H9 (cell line): ENCODE data around the gene PODNL1. TPM values are rescaled to one million over a fixed set of nuclear protein-coding genes. Genes with fewer than 3 reads are reported as not detected.

ENCODE experiments used
- DNase-seq: peaks from one replicate; pipeline ENCODE4 v3.0.0-alpha.2; 2017
- H2AFZ ChIP-seq: one replicate; pipeline ENCODE4 v1.6.1; 2013; ENCODE audit warnings: mild to moderate bottlenecking, low read length, control low read depth, moderate library complexity
- H2AK5ac ChIP-seq: 2 replicates; pipeline ENCODE4 v1.6.1; 2013; ENCODE audit warnings: low read length, control low read depth, mixed read lengths; ENCODE audit not compliant: insufficient read length
- H2BK120ac ChIP-seq: one replicate; pipeline ENCODE4 v1.6.1; 2013; ENCODE audit warnings: low read depth, mild to moderate bottlenecking, low read length, control low read depth, inconsistent platforms; ENCODE audit not compliant: poor library complexity, severe bottlenecking
- H2BK12ac ChIP-seq: 2 replicates; pipeline ENCODE4 v1.6.1; 2013; ENCODE audit warnings: low read length, control low read depth, mixed read lengths, low read depth; ENCODE audit not compliant: insufficient read length
- H2BK15ac ChIP-seq: 2 replicates; pipeline ENCODE4 v1.6.1; 2013; ENCODE audit warnings: low read depth, low read length, control low read depth
- H2BK20ac ChIP-seq: one replicate; pipeline ENCODE4 v1.6.1; 2013; ENCODE audit warnings: low read depth, mild to moderate bottlenecking, low read length, control low read depth, inconsistent platforms; ENCODE audit not compliant: poor library complexity, severe bottlenecking
- H2BK5ac ChIP-seq: 2 replicates; pipeline ENCODE4 v1.6.1; 2013; ENCODE audit warnings: low read length, control low read depth, mixed read lengths; ENCODE audit not compliant: insufficient read length
- H3K14ac ChIP-seq: 2 replicates; pipeline ENCODE4 v1.6.1; 2013; ENCODE audit warnings: low read length, control low read depth; ENCODE audit not compliant: insufficient read depth
- H3K18ac ChIP-seq: 2 replicates; pipeline ENCODE4 v1.6.1; 2013; ENCODE audit warnings: low read depth, mild to moderate bottlenecking, mixed read lengths, low read length, control low read depth; ENCODE audit not compliant: insufficient read length
- H3K23ac ChIP-seq: 2 replicates; pipeline ENCODE4 v1.6.1; 2013; ENCODE audit warnings: low read length, control low read depth, mixed read lengths, low read depth; ENCODE audit not compliant: insufficient read length
- H3K23me2 ChIP-seq: 2 replicates; pipeline ENCODE4 v1.6.1; 2013; ENCODE audit warnings: low read depth, mild to moderate bottlenecking, mixed read lengths, low read length, control low read depth; ENCODE audit not compliant: insufficient read length, poor library complexity, severe bottlenecking
- H3K27ac ChIP-seq: 2 replicates; pipeline ENCODE4 v1.5.1; 2013; ENCODE audit warnings: low read length, control low read depth, mixed read lengths, low read depth; ENCODE audit not compliant: insufficient read length
- H3K27me3 ChIP-seq: 2 replicates; pipeline ENCODE4 v1.6.1; 2013; ENCODE audit warnings: low read length, control low read depth, inconsistent platforms; ENCODE audit not compliant: insufficient read depth
- H3K4ac ChIP-seq: 2 replicates; pipeline ENCODE4 v1.6.1; 2013; ENCODE audit warnings: low read depth, mild to moderate bottlenecking, control low read depth, inconsistent platforms, low read length, moderate library complexity
- H3K4me1 ChIP-seq: 2 replicates; pipeline ENCODE4 v1.6.1; 2013; ENCODE audit warnings: low read length, control low read depth, inconsistent platforms; ENCODE audit not compliant: insufficient read depth
- H3K4me2 ChIP-seq: 2 replicates; pipeline ENCODE4 v1.6.1; 2013; ENCODE audit warnings: low read length, control low read depth, mixed read lengths; ENCODE audit not compliant: insufficient read length, insufficient read depth
- H3K56ac ChIP-seq: 2 replicates; pipeline ENCODE4 v1.6.1; 2013; ENCODE audit warnings: low read depth, mild to moderate bottlenecking, mixed read lengths, low read length, control low read depth; ENCODE audit not compliant: insufficient read length
- H3K79me1 ChIP-seq: 2 replicates; pipeline ENCODE4 v1.6.1; 2013; ENCODE audit warnings: low read depth, mild to moderate bottlenecking, moderate library complexity, low read length, control low read depth, inconsistent platforms; ENCODE audit not compliant: insufficient read depth, poor library complexity, severe bottlenecking
- H3K79me2 ChIP-seq: 2 replicates; pipeline ENCODE4 v1.6.1; 2013; ENCODE audit warnings: low read length, control low read depth, inconsistent platforms; ENCODE audit not compliant: insufficient read depth
- H3K9ac ChIP-seq: 2 replicates; pipeline ENCODE4 v1.6.1; 2013; ENCODE audit warnings: low read length, control low read depth, mixed read lengths; ENCODE audit not compliant: insufficient read length; ENCODE audit errors: extremely low read depth
- H3K9me3 ChIP-seq: one replicate; pipeline ENCODE4 v1.6.1; 2013; ENCODE audit warnings: low read depth, low read length, inconsistent platforms; ENCODE audit not compliant: control insufficient read depth
- H3T11ph ChIP-seq: one replicate; pipeline ENCODE4 v1.6.1; 2013; ENCODE audit warnings: mild to moderate bottlenecking, low read length, control low read depth, inconsistent platforms
- H4K20me1 ChIP-seq: one replicate; pipeline ENCODE4 v1.6.1; 2013; ENCODE audit not compliant: control insufficient read depth, insufficient read length, insufficient read depth
- H4K5ac ChIP-seq: 2 replicates; pipeline ENCODE4 v1.6.1; 2013; ENCODE audit warnings: low read depth, mild to moderate bottlenecking, mixed read lengths, low read length, control low read depth; ENCODE audit not compliant: insufficient read length
- H4K8ac ChIP-seq: replicated peaks from 2 replicates; pipeline ENCODE4 v1.6.1; 2013; ENCODE audit warnings: low read length, control low read depth, mixed read lengths, low read depth; ENCODE audit not compliant: insufficient read length
- H4K91ac ChIP-seq: 2 replicates; pipeline ENCODE4 v1.6.1; 2013; ENCODE audit warnings: low read depth, mild to moderate bottlenecking, moderate library complexity, mixed read lengths, low read length, control low read depth; ENCODE audit not compliant: insufficient read length
- H3K27ac Mint-ChIP-seq, 3 experiments: 2 replicates in 2 of 3; 3 replicates in 1 of 3; pipeline ENCODE4 v1.8.0; 2020 to 2021; ENCODE audit warnings: mixed read lengths in 3 of 3, mild to moderate bottlenecking in 1 of 3, moderate library complexity in 1 of 3
- H3K27me3 Mint-ChIP-seq: 2 replicates; pipeline ENCODE4 v1.8.0; 2021; ENCODE audit warnings: low read depth, mild to moderate bottlenecking, moderate library complexity, mixed read lengths
- H3K36me3 Mint-ChIP-seq, 3 experiments: 2 replicates in 2 of 3; 3 replicates in 1 of 3; pipeline ENCODE4 v1.8.0; 2020 to 2021; ENCODE audit warnings: low read depth in 3 of 3, mixed read lengths in 3 of 3; ENCODE audit not compliant: insufficient read depth in 1 of 3
- H3K4me1 Mint-ChIP-seq, 2 experiments: 2 replicates each; pipeline ENCODE4 v1.8.0; 2020; ENCODE audit warnings: mixed read lengths in 2 of 2
- H3K4me3 Mint-ChIP-seq, 2 experiments: 2 replicates in 1 of 2; 3 replicates in 1 of 2; pipeline ENCODE4 v1.8.0; 2020 to 2021; ENCODE audit warnings: mild to moderate bottlenecking in 2 of 2, mixed read lengths in 2 of 2, moderate library complexity in 1 of 2
- H3K9me3 Mint-ChIP-seq, 2 experiments: 2 replicates in 1 of 2; 3 replicates in 1 of 2; pipeline ENCODE4 v1.8.0; 2020; ENCODE audit warnings: mild to moderate bottlenecking in 2 of 2, mixed read lengths in 2 of 2, moderate library complexity in 1 of 2
- WGBS: extraction: QIAGEN DNeasy Blood & Tissue Kit; methylation state at CpG from one replicate; pipeline ENCODE4 v1.1.7; 2013; ENCODE audit warnings: missing lambda C conversion rate, low lambda C conversion rate, mixed read lengths; ENCODE audit not compliant: insufficient read length; ENCODE audit errors: extremely low coverage; 5-methylcytosine and 5-hydroxymethylcytosine counted together
- total RNA-seq: library from RNA; stranded (reverse); gene quantifications from 2 replicates; pipeline ENCODE4 v1.2.1, GENCODE V29; 2021
- TF ChIP-seq, protein P1 (sequence below): fragments of 200-600 bp; sonication (generic); conservative IDR thresholded peaks from 3 replicates; pipeline ENCODE4 v1.8.0; 2021; ENCODE audit warnings: antibody characterized with exemption, mild to moderate bottlenecking

The PODNL1 gene
- total RNA-seq, 1 experiment from 2014 or later, result 0.68 TPM

DNA sequence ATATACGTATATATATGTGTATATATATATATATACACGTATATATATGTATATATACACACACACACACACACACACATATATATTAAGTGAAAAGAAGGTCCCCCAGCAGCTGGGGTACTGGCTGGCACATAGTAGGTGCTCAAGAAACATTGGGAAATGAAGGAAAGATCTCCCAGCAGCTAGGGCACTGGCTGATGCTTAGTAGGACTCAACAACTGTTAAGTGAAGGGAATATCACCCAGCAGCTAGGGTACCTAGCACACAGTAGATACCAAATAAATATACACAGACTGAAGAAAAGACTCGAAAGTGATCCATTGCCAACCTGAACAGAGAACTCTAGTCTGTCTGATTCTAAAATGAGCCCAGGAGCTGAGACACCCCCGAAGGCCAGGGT lies 12.2 kb downstream of the PODNL1 start:
- H4K5ac ChIP-seq, result no peak overlapping the region
- Mint-ChIP-seq H3K4me1 (no peaks in the 10 kb centered on the region), H3K27ac (no peak overlapping the region), H3K36me3 (peaks cover 37 to 67% (median 60%) of the 10 kb centered on the region in 3 experiments), H3K4me3 (no peak overlapping the region), H3K27me3 (no peaks in the 10 kb centered on the region), H3K9me3 (peaks cover 2 to 6% of the 10 kb centered on the region in 2 experiments; a peak in 4 of 5 replicates)
- no peak for DNase-seq
- H2BK5ac ChIP-seq, result no peak overlapping the region
- H3K9ac ChIP-seq, result no peak overlapping the region
- H3K27me3 ChIP-seq, result no peaks in the 10 kb centered on the region
- H2BK12ac ChIP-seq, result no peak overlapping the region
- H3K56ac ChIP-seq, result no peak overlapping the region
- no peaks in the 10 kb centered on the region for H3K23me2 ChIP-seq
- H3K79me1 ChIP-seq, result no peaks in the 10 kb centered on the region
- no peak overlapping the region for H4K8ac ChIP-seq
- no peak overlapping the region for H2AFZ ChIP-seq
- H3K23ac ChIP-seq, result no peak overlapping the region
- H3K4ac ChIP-seq, result no peak overlapping the region
- no peak overlapping the region for H4K91ac ChIP-seq
- no peak overlapping the region for H3K14ac ChIP-seq
- no peak overlapping the region for H2BK15ac ChIP-seq
- no peaks in the 10 kb centered on the region; the same call in 1 of the 2 replicates for H3K4me1 ChIP-seq
- no peak overlapping the region for H2AK5ac ChIP-seq
- no peak overlapping the region for H3K27ac ChIP-seq
- TF ChIP-seq, protein P1, sequence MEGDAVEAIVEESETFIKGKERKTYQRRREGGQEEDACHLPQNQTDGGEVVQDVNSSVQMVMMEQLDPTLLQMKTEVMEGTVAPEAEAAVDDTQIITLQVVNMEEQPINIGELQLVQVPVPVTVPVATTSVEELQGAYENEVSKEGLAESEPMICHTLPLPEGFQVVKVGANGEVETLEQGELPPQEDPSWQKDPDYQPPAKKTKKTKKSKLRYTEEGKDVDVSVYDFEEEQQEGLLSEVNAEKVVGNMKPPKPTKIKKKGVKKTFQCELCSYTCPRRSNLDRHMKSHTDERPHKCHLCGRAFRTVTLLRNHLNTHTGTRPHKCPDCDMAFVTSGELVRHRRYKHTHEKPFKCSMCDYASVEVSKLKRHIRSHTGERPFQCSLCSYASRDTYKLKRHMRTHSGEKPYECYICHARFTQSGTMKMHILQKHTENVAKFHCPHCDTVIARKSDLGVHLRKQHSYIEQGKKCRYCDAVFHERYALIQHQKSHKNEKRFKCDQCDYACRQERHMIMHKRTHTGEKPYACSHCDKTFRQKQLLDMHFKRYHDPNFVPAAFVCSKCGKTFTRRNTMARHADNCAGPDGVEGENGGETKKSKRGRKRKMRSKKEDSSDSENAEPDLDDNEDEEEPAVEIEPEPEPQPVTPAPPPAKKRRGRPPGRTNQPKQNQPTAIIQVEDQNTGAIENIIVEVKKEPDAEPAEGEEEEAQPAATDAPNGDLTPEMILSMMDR, result no peak
- peaks cover under 1% of the 10 kb centered on the region for H3K9me3 ChIP-seq
- no peak overlapping the region for H2BK20ac ChIP-seq
- no peak overlapping the region for H3T11ph ChIP-seq
- H3K4me2 ChIP-seq, result no peak overlapping the region
- no peaks in the 10 kb centered on the region for H4K20me1 ChIP-seq
- H3K79me2 ChIP-seq, result no peaks in the 10 kb centered on the region
- H2BK120ac ChIP-seq, result no peak overlapping the region
- H3K18ac ChIP-seq, result no peak overlapping the region
- no CpG with 5 or more reads among the region's 4 CpGs for WGBS
